Breast epithelium (tissue), 3 donors: ENCODE measurements around the gene GORASP1.

Experiments
- POLR2A ChIP-seq: fragments of 450-650 bp; IDR thresholded peaks from one replicate; pipeline ENCODE4 v1.6.1; 2016; ENCODE audit warnings: antibody characterized with exemption, mild to moderate bottlenecking, moderate library complexity
- POLR2AphosphoS5 ChIP-seq, 3 donors: sonication (generic); formaldehyde crosslinking; IDR thresholded peaks; one replicate each; pipeline ENCODE4 v1.6.1; 2017; ENCODE audit warnings: antibody characterized with exemption in 3 of 3
- TF ChIP-seq, protein P1 (sequence below), 3 donors: fragments of 450-650 bp; IDR thresholded peaks; one replicate each; pipeline ENCODE4 v1.5.1; 2016 to 2017; ENCODE audit warnings: antibody characterized with exemption in 3 of 3, mild to moderate bottlenecking in 3 of 3, moderate library complexity in 3 of 3

DNA sequence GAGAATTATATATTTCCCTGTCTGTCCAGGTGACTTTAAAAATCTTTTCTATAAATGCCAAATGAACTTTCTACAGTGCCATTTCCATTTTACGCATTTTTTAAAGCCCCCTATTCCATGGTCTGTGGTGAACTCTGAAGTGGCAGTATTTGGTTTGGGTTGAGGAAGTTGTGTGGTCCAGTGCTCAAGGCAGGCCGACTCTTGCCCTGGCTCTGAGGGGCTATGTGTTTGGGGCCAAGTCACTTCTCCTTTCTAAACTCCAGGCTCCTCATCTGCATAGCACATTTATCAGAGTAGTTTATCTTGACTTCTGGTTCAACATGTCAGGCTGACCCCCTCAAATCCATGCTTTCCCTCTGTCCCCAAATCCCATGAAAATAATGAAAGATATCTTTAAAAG is 14.2 kb upstream of the GORASP1 start:
- TF ChIP-seq POLR2A (no peak), POLR2AphosphoS5 (IDR thresholded peaks at IDR 0.05) (no peak)
- TF ChIP-seq, protein P1, sequence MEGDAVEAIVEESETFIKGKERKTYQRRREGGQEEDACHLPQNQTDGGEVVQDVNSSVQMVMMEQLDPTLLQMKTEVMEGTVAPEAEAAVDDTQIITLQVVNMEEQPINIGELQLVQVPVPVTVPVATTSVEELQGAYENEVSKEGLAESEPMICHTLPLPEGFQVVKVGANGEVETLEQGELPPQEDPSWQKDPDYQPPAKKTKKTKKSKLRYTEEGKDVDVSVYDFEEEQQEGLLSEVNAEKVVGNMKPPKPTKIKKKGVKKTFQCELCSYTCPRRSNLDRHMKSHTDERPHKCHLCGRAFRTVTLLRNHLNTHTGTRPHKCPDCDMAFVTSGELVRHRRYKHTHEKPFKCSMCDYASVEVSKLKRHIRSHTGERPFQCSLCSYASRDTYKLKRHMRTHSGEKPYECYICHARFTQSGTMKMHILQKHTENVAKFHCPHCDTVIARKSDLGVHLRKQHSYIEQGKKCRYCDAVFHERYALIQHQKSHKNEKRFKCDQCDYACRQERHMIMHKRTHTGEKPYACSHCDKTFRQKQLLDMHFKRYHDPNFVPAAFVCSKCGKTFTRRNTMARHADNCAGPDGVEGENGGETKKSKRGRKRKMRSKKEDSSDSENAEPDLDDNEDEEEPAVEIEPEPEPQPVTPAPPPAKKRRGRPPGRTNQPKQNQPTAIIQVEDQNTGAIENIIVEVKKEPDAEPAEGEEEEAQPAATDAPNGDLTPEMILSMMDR (IDR thresholded peaks at IDR 0.05): no peak
